ENCODE data around the gene HOATZ.

HOATZ gene
- 0 to 0.08 (median 0) reads per million in 4 donors for total RNA-seq

- DNase-seq = no peak
These were observed at the start of gene HOATZ for GRCh38 chr11:111514216-111515031. HOATZ (plus strand) TSS chr11:111514778; CDS start chr11:111514785, 7 bp downstream.

- DNase-seq = no peak
These were observed 49.2 kb upstream of the HOATZ start for GRCh38 chr11:111465400-111465799.

- no peak for DNase-seq
These were observed 48.0 kb upstream of the HOATZ start for GRCh38 chr11:111466615-111467014.

- DNase-seq = no peak
These were observed 45.4 kb upstream of the HOATZ start for GRCh38 chr11:111469200-111469599.

GRCh38 chr11:111472228-111472627, 42.4 kb upstream of the HOATZ start:
- no peak for DNase-seq

GRCh38 chr11:111474432-111474831, 40.1 kb upstream of the HOATZ start:
- no peak for DNase-seq

GRCh38 chr11:111476366-111476765, 38.2 kb upstream of the HOATZ start:
- DNase-seq = no peak

GRCh38 chr11:111476956-111477355, 37.6 kb upstream of the HOATZ start:
- DNase-seq = no peak

- no peak for DNase-seq
These were observed 36.7 kb upstream of the HOATZ start for GRCh38 chr11:111477898-111478297.

- no peak for DNase-seq
These were observed 34.9 kb upstream of the HOATZ start for GRCh38 chr11:111479666-111480065.

- no peak for DNase-seq
These were observed 31.1 kb upstream of the HOATZ start for GRCh38 chr11:111483431-111483830.

GRCh38 chr11:111490496-111490895, 24.1 kb upstream of the HOATZ start:
- DNase-seq = no peak

- no peak for DNase-seq
These were observed 20.5 kb upstream of the HOATZ start for GRCh38 chr11:111494040-111494439.

GRCh38 chr11:111499483-111499882, 15.1 kb upstream of the HOATZ start:
- DNase-seq = no peak

GRCh38 chr11:111500481-111500880, 14.1 kb upstream of the HOATZ start:
- DNase-seq = no peak

GRCh38 chr11:111502611-111503010, 12.0 kb upstream of the HOATZ start:
- no peak for DNase-seq

GRCh38 chr11:111510311-111510710, 4.3 kb upstream of the HOATZ start:
- no peak for DNase-seq

- DNase-seq = no peak
These were observed 2.0 kb upstream of the HOATZ start, which contains the start of gene BTG4 for GRCh38 chr11:111512296-111513239. BTG4 (minus strand) TSS chr11:111512386; CDS start chr11:111498776, 13,610 bp downstream.

GRCh38 chr11:111513240-111513605, 1.4 kb upstream of the HOATZ start:
- no peak for DNase-seq

- DNase-seq = no peak
These were observed 1.0 kb downstream of the HOATZ start for GRCh38 chr11:111515591-111515990.

GRCh38 chr11:111518668-111519067, 4.1 kb downstream of the HOATZ start:
- no peak for DNase-seq

GRCh38 chr11:111520560-111520959, 6.0 kb downstream of the HOATZ start:
- no peak for DNase-seq

- DNase-seq = no peak
These were observed 6.6 kb downstream of the HOATZ start for GRCh38 chr11:111521135-111521534.

GRCh38 chr11:111522426-111522825, 7.8 kb downstream of the HOATZ start:
- DNase-seq = no peak

Measured in T-helper 1 cell (primary cell).